Liver (tissue), 9 donors: ENCODE data around the gene GLB1L2. TPM values are rescaled to one million over a fixed set of nuclear protein-coding genes. Genes with fewer than 3 reads are reported as not detected.

Experiments used
- DNase-seq: peaks from one replicate; pipeline ENCODE4 v3.0.0-alpha.2; 2017; ENCODE audit warnings: low spot score
- H3K27ac ChIP-seq, 2 donors: one replicate each; pipeline ENCODE4 v1.7.0; 2013; ENCODE audit warnings: inconsistent platforms in 2 of 2, low read length in 2 of 2, control low read depth in 1 of 2, low read depth in 1 of 2, mild to moderate bottlenecking in 1 of 2
- H3K27me3 ChIP-seq, 4 donors: one replicate each; pipeline versions ENCODE4 v1.6.1 to v1.7.0; 2013; ENCODE audit warnings: low read length in 3 of 4, inconsistent platforms in 1 of 4, mild to moderate bottlenecking in 1 of 4, moderate library complexity in 1 of 4; ENCODE audit not compliant: control insufficient read depth in 4 of 4, insufficient read depth in 4 of 4
- H3K36me3 ChIP-seq, 4 donors: one replicate each; pipeline versions ENCODE4 v1.6.1 to v1.7.0; 2013; ENCODE audit warnings: low read length in 3 of 4, mild to moderate bottlenecking in 3 of 4, low read depth in 1 of 4, moderate library complexity in 1 of 4; ENCODE audit not compliant: control insufficient read depth in 4 of 4, insufficient read depth in 3 of 4
- H3K4me1 ChIP-seq, 4 donors: one replicate each; pipeline versions ENCODE4 v1.6.1 to v1.7.0; 2013; ENCODE audit warnings: low read length in 3 of 4, mild to moderate bottlenecking in 3 of 4, moderate library complexity in 1 of 4; ENCODE audit not compliant: control insufficient read depth in 4 of 4, insufficient read depth in 4 of 4
- H3K4me3 ChIP-seq, 3 donors: one replicate each; pipeline versions ENCODE4 v1.6.1 to v1.7.0; 2013; ENCODE audit warnings: low read length in 3 of 3, control low read depth in 1 of 3, low read depth in 1 of 3, mild to moderate bottlenecking in 1 of 3
- H3K9ac ChIP-seq, 2 donors: one replicate each; pipeline ENCODE4 v1.7.0; 2013; ENCODE audit warnings: low read length in 2 of 2, mild to moderate bottlenecking in 2 of 2, moderate library complexity in 2 of 2, control low read depth in 1 of 2, low read depth in 1 of 2
- H3K9me3 ChIP-seq, 4 donors: one replicate each; pipeline versions ENCODE4 v1.6.1 to v1.7.0; 2013; ENCODE audit warnings: low read length in 3 of 4; ENCODE audit not compliant: control insufficient read depth in 4 of 4
- ATF3 ChIP-seq: IDR thresholded peaks from 2 replicates; pipeline ENCODE4 v1.6.1; 2016; ENCODE audit warnings: antibody characterized with exemption
- CTCF ChIP-seq: fragments of 150-350 bp; IDR thresholded peaks from 2 replicates; pipeline ENCODE4 v1.5.1; 2017; ENCODE audit warnings: improper control_type of control experiment, low read depth, low read length; ENCODE audit not compliant: missing input control
- EGR1 ChIP-seq, 2 donors: IDR thresholded peaks; 2 replicates each; pipeline ENCODE4 v1.6.1; 2016 to 2018; ENCODE audit warnings: antibody characterized with exemption in 2 of 2, low read depth in 2 of 2
- FOXA1 ChIP-seq: IDR thresholded peaks from 2 replicates; pipeline ENCODE4 v1.6.1; 2016; ENCODE audit warnings: antibody characterized with exemption
- FOXA2 ChIP-seq: IDR thresholded peaks from 2 replicates; pipeline ENCODE4 v1.6.1; 2016; ENCODE audit warnings: antibody characterized with exemption
- GABPA ChIP-seq, 2 donors: IDR thresholded peaks in 1 of 2; conservative IDR thresholded peaks in 1 of 2; 2 replicates each; pipeline ENCODE4 v1.6.1; 2016; ENCODE audit warnings: antibody characterized with exemption in 2 of 2, mild to moderate bottlenecking in 1 of 2, moderate library complexity in 1 of 2
- HNF4A ChIP-seq, 2 donors: conservative IDR thresholded peaks; 2 replicates each; pipeline ENCODE4 v1.6.1; 2016; ENCODE audit warnings: antibody characterized with exemption in 2 of 2, mild to moderate bottlenecking in 2 of 2
- HNF4G ChIP-seq: IDR thresholded peaks from 2 replicates; pipeline ENCODE4 v1.6.1; 2016; ENCODE audit warnings: antibody characterized with exemption
- JUND ChIP-seq, 2 donors: IDR thresholded peaks; 2 replicates each; pipeline ENCODE4 v1.6.1; 2016; ENCODE audit warnings: antibody characterized with exemption in 2 of 2
- MAX ChIP-seq: IDR thresholded peaks from 2 replicates; pipeline ENCODE4 v1.6.1; 2016; ENCODE audit warnings: antibody characterized with exemption
- NR2F2 ChIP-seq: IDR thresholded peaks from 2 replicates; pipeline ENCODE4 v1.6.1; 2016; ENCODE audit warnings: antibody characterized with exemption
- RAD21 ChIP-seq, 2 donors: IDR thresholded peaks; 2 replicates each; pipeline ENCODE4 v1.6.1; 2016; ENCODE audit warnings: antibody characterized with exemption in 2 of 2, mild to moderate bottlenecking in 2 of 2
- REST ChIP-seq: IDR thresholded peaks from 2 replicates; pipeline ENCODE4 v1.6.1; 2016; ENCODE audit warnings: antibody characterized with exemption, mild to moderate bottlenecking
- TAF1 ChIP-seq: conservative IDR thresholded peaks from 2 replicates; pipeline ENCODE4 v1.6.1; 2016; ENCODE audit warnings: antibody characterized with exemption, mild to moderate bottlenecking
- YY1 ChIP-seq: IDR thresholded peaks from 2 replicates; pipeline ENCODE4 v1.6.1; 2016; ENCODE audit warnings: antibody characterized with exemption, mild to moderate bottlenecking
- ZBTB33 ChIP-seq: IDR thresholded peaks from 2 replicates; pipeline ENCODE4 v1.6.1; 2016; ENCODE audit warnings: antibody characterized with exemption
- WGBS: extraction: QIAGEN DNeasy Blood & Tissue Kit; methylation state at CpG from one replicate; pipeline ENCODE4 v1.1.7; 2013; 5-methylcytosine and 5-hydroxymethylcytosine counted together
- polyA plus RNA-seq, 2 donors: library from polyadenylated mRNA; stranded (reverse) in 1 of 2; unstranded in 1 of 2; fragments of 200-250 nt in 1 of 2; fragments of >200 nt in 1 of 2; fragmentation: Nextera tagmentation in 1 of 2; extraction: Ambion mirVana in 1 of 2; gene quantifications; one replicate each; pipeline versions ENCODE4 v1.2.1 to v1.2.3, GENCODE V29; 2013 to 2015
- total RNA-seq, 2 donors: library from RNA; depleted of rRNA; stranded (reverse); fragments of >200 nt; gene quantifications; one replicate each; pipeline ENCODE4 v1.2.3, GENCODE V29; 2014
- donor health status: healthy.
- donor health status: healthy.
- donor health status: healthy.
- donor health status: healthy.
- donor health status: healthy.

GLB1L2 gene
- total and polyA plus RNA-seq, 4 donors, result 0.23 to 0.50 (median 0.42) TPM

- TF ChIP-seq CTCF (no peak), JUND (IDR thresholded peaks at IDR 0.05) (no peak), RAD21 (IDR thresholded peaks at IDR 0.05) (no peak), FOXA2 (no peak), TAF1 (no peak), YY1 (no peak), HNF4G (no peak)
Observed at GRCh38 chr11:134289789-134290188, 42.0 kb upstream of the GLB1L2 start (continued).

GRCh38 chr11:134290646-134291045 is 41.1 kb upstream of the GLB1L2 start:
- Histone ChIP-seq H3K9me3 (no peaks in the 10 kb centered on the region), H3K36me3 (no peaks in the 10 kb centered on the region), H3K4me3 (no peak overlapping the region), H3K27ac (no peak overlapping the region), H3K4me1 (no peaks in the 10 kb centered on the region), H3K27me3 (peaks cover 0 to 4% (median 0%) of the 10 kb centered on the region in 4 donors), H3K9ac (no peak overlapping the region)
- DNase-seq, result no peak
- WGBS, result 88% methylated on average over 7 of the region's 7 CpGs
- TF ChIP-seq ATF3, result no peak

GRCh38 chr11:134291196-134291595 is 40.6 kb upstream of the GLB1L2 start:
- 93% methylated on average over 6 of the region's 6 CpGs for WGBS
- no peak overlapping the region for H3K27ac ChIP-seq
- H3K9ac ChIP-seq, result no peak overlapping the region
- no peaks in the 10 kb centered on the region for H3K4me1 ChIP-seq
- peaks cover 0 to 4% (median 0%) of the 10 kb centered on the region in 4 donors for H3K27me3 ChIP-seq
- TF ChIP-seq HNF4A (conservative IDR thresholded peaks at IDR 0.05) (no peak), ZBTB33 (no peak), HNF4G (no peak)
- H3K36me3 ChIP-seq, result no peaks in the 10 kb centered on the region
- DNase-seq, result no peak
- no peaks in the 10 kb centered on the region for H3K9me3 ChIP-seq
- no peak overlapping the region for H3K4me3 ChIP-seq

GRCh38 chr11:134292661-134293060 is 39.1 kb upstream of the GLB1L2 start:
- DNase-seq, result no peak
- WGBS, result 86% methylated on average over 15 of the region's 15 CpGs
- H3K36me3 ChIP-seq, result no peaks in the 10 kb centered on the region
- no peaks in the 10 kb centered on the region for H3K4me1 ChIP-seq
- no peaks in the 10 kb centered on the region for H3K9me3 ChIP-seq
- no peak overlapping the region for H3K4me3 ChIP-seq
- H3K27me3 ChIP-seq, result peaks cover 0 to 4% (median 0%) of the 10 kb centered on the region in 4 donors
- no peak overlapping the region for H3K9ac ChIP-seq
- H3K27ac ChIP-seq, result no peak overlapping the region
- TF ChIP-seq JUND (IDR thresholded peaks at IDR 0.05) (no peak), CTCF (no peak), HNF4G (no peak), MAX (no peak), TAF1 (no peak), EGR1 (IDR thresholded peaks at IDR 0.05; ENCODE audit: low read depth in 2 of 2) (no peak), HNF4A (conservative IDR thresholded peaks at IDR 0.05) (no peak), RAD21 (IDR thresholded peaks at IDR 0.05) (no peak), GABPA (IDR thresholded peaks at IDR 0.05 in 1 of 2, conservative IDR thresholded peaks at IDR 0.05 in 1 of 2) (no peak), FOXA1 (no peak), NR2F2 (no peak), FOXA2 (no peak), REST (no peak), YY1 (no peak)
